IPS-18a (cell line): ENCODE data around the gene FXYD5.

ENCODE experiments used
- H3K27ac ChIP-seq: one replicate; pipeline ENCODE4 v1.5.1; 2013; ENCODE audit warnings: low read length
- H3K27me3 ChIP-seq: one replicate; pipeline ENCODE4 v1.6.1; 2013; ENCODE audit warnings: mild to moderate bottlenecking, low read length; ENCODE audit not compliant: control insufficient read depth, insufficient read depth
- H3K36me3 ChIP-seq: one replicate; pipeline ENCODE4 v1.6.1; 2013; ENCODE audit warnings: low read depth, low read length; ENCODE audit not compliant: control insufficient read depth
- H3K4me1 ChIP-seq: one replicate; pipeline ENCODE4 v1.6.1; 2013; ENCODE audit warnings: low read depth, low read length; ENCODE audit not compliant: control insufficient read depth
- H3K4me3 ChIP-seq: one replicate; pipeline ENCODE4 v1.5.1; 2013; ENCODE audit warnings: low read length
- H3K9ac ChIP-seq: one replicate; pipeline ENCODE4 v1.6.1; 2013; ENCODE audit warnings: mild to moderate bottlenecking, low read length, moderate library complexity
- H3K9me3 ChIP-seq: one replicate; pipeline ENCODE4 v1.6.1; 2013; ENCODE audit warnings: low read depth, low read length; ENCODE audit not compliant: control insufficient read depth

Gene FXYD5

DNA sequence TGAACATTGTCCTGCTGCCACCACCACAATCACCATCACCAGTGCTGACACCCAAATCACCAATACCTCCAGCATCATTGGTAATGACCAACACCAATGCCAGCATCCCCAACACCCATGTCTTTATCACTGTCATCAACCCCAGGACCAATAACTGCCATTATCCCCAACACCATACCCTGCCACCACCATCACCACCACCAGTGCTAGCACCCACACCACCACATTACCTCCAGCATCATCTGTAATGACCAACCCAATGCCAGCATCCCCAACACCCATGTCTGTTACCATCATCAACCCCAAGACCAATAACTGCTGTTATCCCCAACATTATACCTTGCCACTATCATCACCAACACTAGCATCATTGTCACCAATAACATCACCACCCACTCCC, 22.3 kb upstream of the FXYD5 start:
- H3K9me3 ChIP-seq = no peaks in the 10 kb centered on the region
- H3K4me1 ChIP-seq = no peaks in the 10 kb centered on the region
- H3K27ac ChIP-seq = no peak overlapping the region
- no peaks in the 10 kb centered on the region for H3K27me3 ChIP-seq
- H3K4me3 ChIP-seq = no peak overlapping the region
- H3K9ac ChIP-seq = no peak overlapping the region
- H3K36me3 ChIP-seq = no peaks in the 10 kb centered on the region

DNA sequence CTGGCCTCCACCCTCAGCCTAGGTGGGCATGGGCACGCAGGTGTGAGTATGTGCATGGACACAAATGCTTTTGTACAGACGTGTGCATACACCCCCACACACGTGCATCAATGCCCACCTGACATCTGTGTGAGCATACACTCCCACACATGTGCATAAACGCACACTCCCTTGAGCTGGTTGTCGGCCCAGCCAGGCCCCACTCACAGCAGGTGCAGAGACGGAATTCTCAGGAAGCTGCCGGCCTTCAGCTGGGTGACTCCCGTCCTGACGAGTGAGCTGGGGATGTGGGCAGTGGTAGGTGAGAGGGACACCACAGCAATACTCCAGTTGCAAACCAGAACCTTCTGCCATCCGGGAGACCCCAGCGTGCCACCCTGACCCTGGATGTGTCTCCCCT, 20.7 kb upstream of the FXYD5 start:
- H3K27me3 ChIP-seq = no peaks in the 10 kb centered on the region
- no peak overlapping the region for H3K27ac ChIP-seq
- H3K4me3 ChIP-seq = no peak overlapping the region
- no peaks in the 10 kb centered on the region for H3K4me1 ChIP-seq
- H3K36me3 ChIP-seq = no peaks in the 10 kb centered on the region
- no peaks in the 10 kb centered on the region for H3K9me3 ChIP-seq
- no peak overlapping the region for H3K9ac ChIP-seq

DNA sequence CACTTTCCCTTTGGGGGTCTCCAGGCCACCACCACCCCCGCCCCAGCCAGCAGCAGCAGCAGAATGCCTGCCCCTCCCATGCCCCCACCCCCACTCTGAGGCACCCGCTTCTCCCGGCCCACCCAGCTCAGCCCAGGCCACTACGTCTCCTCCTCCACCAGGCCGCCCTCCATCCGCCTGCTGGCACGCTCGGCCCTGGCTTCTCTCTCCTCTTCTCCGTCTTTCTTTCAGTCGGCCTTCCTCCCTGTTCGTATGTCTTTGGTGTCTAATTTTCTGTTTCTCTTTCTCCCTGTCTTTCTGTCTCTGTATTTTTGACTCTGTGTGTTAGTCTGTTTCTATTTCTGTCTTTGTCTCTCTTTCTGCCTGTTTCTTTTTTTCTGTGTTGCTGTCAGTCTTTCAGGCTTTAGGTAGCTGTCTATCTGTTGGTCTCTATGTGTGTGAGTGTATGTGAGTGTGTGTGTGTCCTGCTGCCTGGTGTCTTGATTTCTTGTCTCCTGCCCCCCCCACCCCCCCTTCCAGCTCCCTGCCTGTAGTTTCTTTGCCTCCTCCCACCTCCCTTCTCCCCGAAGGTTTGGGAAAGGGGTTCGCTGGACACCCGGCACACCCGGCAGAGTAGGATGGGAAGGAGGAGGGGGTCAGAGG, 19.8 kb upstream of the FXYD5 start, which contains the start of gene LGI4:
TSS of gene LGI4 (minus strand) at position 459 of the 642 bp plus-strand sequence. CDS start at position 80, 379 bp downstream.
- Histone ChIP-seq H3K27me3 (no peaks in the 10 kb centered on the region), H3K9ac (no peak within 1 kb of the TSS), H3K4me1 (no peaks in the 10 kb centered on the region), H3K4me3 (no peak within 1 kb of the TSS), H3K36me3 (no peaks in the 10 kb centered on the region), H3K27ac (no peak within 1 kb of the TSS), H3K9me3 (no peaks in the 10 kb centered on the region)

DNA sequence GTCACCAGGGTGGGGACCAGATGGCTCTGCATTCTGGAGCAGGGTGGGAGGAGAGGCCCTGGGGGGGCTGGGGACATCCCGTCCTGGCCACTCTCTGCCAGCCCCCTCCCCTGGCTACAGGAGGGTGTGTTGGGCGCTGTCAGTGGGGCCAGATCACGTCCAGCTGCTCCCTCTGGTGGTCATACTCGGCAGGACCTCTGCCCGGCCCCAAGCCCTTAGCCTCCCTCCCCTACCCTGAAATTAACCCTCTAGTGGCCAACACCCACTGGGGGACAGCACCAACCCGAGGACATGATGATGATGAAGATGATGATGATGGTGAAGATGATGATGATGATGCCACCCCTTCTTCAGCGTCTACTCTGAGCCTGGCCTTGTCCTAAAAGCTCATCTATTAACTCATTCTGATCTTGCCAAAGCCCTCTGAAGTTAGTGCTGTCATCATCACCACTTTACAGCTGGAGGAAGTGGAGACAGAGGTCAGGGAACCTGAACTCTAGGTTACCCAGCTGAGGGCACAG, 19.1 kb upstream of the FXYD5 start:
- H3K4me3 ChIP-seq = no peak overlapping the region
- no peaks in the 10 kb centered on the region for H3K36me3 ChIP-seq
- H3K4me1 ChIP-seq = no peaks in the 10 kb centered on the region
- H3K9ac ChIP-seq = no peak overlapping the region
- no peak overlapping the region for H3K27ac ChIP-seq
- peaks cover 4% of the 10 kb centered on the region for H3K27me3 ChIP-seq
- no peaks in the 10 kb centered on the region for H3K9me3 ChIP-seq

DNA sequence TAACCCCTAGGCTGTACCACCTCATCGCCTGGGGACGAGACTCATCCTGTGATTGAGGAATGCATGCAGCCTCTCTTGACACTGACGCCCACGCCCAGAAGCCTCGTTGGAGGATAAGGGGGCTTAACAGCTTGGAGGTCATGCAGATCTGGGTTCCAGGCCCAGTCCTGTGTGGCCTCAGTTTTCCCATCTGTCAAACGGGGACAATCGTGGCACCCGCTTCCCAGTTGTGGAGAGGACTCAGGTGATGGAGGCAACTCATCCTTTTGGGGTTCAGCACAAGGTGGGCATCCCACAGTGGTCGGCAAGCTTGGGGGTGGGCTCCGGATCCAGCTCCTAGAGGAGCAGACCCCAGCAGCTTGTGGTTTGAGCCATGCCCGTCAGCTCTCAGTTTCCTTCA, 18.3 kb upstream of the FXYD5 start:
- Histone ChIP-seq H3K4me1 (no peaks in the 10 kb centered on the region), H3K9me3 (no peaks in the 10 kb centered on the region), H3K36me3 (no peaks in the 10 kb centered on the region)

DNA sequence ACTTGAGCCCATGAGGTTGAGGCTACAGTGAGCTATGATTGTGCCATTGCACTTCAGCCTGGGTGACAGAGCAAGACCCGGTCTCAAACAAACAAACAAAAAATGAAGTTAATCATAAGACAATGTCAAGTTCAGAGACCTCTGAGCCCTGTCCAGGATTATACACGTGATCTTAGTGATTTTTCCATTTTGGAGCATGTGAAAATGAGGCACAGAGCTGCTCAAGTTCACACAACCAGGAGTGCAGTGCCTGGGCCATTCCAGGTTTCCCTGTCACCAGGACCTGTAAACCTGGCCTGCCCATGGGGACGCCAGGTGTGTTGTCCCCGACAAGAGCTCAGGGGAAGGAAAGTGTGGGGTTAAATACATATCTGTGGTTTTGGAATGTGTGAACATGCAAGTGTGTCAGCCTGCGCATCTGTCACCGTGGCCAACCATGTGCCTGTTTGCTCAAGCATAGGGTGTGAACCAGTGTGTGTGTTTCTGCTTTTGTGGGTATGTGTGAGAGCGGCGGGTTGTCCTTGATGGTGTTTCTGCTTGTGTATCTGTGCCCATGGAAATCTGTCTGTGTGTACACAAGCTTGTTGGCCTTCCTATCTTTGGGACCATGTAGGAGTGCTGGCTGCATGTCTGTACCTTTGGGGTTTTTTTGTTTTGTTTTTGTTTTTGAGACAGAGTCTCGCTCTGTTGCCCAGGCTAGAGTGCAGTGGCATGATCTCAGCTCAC, 17.4 kb upstream of the FXYD5 start:
- Histone ChIP-seq H3K27ac (no peak overlapping the region), H3K4me1 (peaks cover 7% of the 10 kb centered on the region), H3K27me3 (peaks cover 16% of the 10 kb centered on the region), H3K36me3 (no peaks in the 10 kb centered on the region), H3K9me3 (no peaks in the 10 kb centered on the region), H3K4me3 (no peak overlapping the region), H3K9ac (no peak overlapping the region)

More for the DNA sequence above, 18.3 kb upstream of the FXYD5 start:
- H3K9ac ChIP-seq = no peak overlapping the region
- peaks cover 8% of the 10 kb centered on the region for H3K27me3 ChIP-seq
- H3K27ac ChIP-seq = no peak overlapping the region
- H3K4me3 ChIP-seq = no peak overlapping the region

DNA sequence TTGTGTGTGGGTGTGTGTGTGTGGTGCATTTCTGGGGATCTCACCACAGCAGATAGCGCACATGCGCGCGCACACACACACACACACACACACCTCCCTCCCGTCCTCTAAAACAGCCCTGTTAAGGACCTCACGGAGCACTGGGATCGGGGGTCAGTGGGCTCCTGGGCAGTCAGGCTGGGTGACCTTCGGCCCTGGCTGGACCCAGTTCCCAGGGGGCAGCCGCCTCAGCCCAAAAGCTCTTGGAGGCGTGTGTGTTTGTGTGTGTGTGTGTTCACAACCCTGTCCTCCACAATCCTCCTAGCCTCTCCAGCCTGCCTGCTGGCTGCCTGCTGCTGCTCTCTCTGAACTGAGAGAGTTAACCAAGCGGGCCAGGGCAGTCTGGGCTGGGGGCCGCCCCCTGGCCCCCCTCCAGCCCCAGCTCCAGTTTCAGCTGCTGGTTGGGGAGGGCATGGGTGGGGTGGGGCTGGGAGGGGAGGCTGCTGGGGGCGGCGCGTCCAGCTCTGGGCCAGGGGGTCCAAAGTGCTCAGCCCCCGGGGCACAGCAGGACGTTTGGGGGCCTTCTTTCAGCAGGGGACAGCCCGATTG, 16.1 kb upstream of the FXYD5 start, which contains the start of gene FXYD1:
TSS of gene FXYD1 (plus strand) at position 520 of the 588 bp plus-strand sequence. CDS start 1,256 bp downstream, outside the sequence.
- Histone ChIP-seq H3K27ac (no peak within 1 kb of the TSS), H3K27me3 (peaks cover 20% of the 10 kb centered on the region), H3K9me3 (no peaks in the 10 kb centered on the region), H3K36me3 (no peaks in the 10 kb centered on the region), H3K4me1 (peaks cover 7% of the 10 kb centered on the region), H3K4me3 (no peak within 1 kb of the TSS), H3K9ac (no peak within 1 kb of the TSS)

DNA sequence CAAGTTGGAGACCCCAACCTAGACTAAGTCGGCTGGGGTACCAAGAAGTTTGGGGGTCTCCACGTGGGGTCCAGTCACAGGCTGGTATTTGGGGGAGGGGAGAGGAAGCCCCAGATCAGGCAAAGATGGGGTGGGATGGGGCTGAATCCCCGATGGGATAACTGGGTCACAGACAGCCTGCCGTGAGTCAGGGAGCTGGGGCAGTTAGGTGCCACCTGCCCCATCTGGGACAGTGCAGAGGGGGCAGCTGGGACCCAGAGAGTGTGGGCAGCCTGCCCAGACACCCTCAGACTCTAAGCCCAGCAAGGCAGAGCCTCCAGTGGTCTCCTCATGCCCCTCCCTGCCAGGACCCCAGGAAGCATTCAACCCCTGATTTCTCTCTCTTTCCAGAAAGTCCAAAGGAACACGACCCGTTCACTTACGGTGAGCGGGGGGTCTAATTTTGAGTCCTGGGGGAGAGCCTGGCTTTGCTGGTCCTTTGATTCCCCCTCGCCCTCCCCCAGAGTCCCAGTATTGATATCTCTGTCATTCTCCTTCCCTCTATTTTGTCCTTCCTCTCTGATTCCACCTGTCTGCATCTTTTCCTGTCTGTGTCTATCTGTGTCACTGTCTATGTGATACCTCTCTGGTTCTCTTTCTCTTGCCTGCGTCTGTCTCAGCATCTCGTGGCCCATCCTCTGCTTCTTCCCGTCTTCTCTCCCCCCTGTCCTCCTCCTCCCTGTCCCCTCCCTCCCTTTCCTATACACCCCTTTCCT, 14.2 kb upstream of the FXYD5 start:
- no peaks in the 10 kb centered on the region for H3K9me3 ChIP-seq
- no peak overlapping the region for H3K9ac ChIP-seq
- H3K36me3 ChIP-seq = no peaks in the 10 kb centered on the region
- H3K27ac ChIP-seq = no peak overlapping the region
- H3K27me3 ChIP-seq = peaks cover 30% of the 10 kb centered on the region
- H3K4me1 ChIP-seq = peaks cover 14% of the 10 kb centered on the region
- H3K4me3 ChIP-seq = no peak overlapping the region

DNA sequence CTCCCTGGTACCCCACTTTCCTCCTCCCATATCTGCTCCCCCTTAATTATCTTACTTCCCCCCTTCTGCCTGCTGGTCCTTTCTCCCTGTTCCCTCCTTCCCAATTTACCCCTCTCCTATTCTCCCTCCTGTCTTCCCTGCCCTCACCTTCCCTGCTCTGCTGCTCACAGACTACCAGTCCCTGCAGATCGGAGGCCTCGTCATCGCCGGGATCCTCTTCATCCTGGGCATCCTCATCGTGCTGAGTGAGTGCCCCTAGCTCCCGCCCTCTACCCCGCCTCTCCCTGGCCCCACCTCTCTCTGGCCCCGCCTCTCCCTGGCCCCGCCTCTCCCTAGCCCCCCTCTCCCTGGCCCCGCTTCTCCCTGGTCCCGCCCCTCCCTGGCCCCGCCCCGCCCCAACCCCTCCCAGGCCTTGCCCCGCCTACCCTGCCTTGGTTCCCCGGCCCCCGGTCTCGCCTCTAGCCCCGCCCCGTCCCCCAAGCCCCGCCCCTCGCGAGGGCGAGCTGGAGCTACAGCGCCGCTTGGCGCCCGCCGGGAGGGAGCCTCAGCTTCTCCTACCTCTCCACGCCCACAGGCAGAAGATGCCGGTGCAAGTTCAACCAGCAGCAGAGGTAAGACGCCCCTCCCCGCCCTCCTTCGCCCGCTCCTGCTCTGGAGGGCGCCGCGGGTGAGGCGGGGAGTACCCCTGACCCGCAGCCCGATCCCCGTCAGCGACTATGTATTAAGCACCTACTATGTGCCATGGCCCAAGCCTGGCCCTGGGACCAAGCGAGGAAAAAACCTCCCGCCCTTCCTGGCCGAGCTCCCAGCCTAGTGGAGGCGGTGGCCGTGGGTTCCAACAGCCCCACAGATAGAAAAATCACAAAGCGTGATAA, 13.3 kb upstream of the FXYD5 start:
- H3K27me3 ChIP-seq = peaks cover 30% of the 10 kb centered on the region
- peak overlapping the region; percentile 66 for H3K4me3 ChIP-seq
- no peak overlapping the region for H3K27ac ChIP-seq
- peaks cover 14% of the 10 kb centered on the region for H3K4me1 ChIP-seq
- no peaks in the 10 kb centered on the region for H3K36me3 ChIP-seq
- no peaks in the 10 kb centered on the region for H3K9me3 ChIP-seq
- no peak overlapping the region for H3K9ac ChIP-seq

DNA sequence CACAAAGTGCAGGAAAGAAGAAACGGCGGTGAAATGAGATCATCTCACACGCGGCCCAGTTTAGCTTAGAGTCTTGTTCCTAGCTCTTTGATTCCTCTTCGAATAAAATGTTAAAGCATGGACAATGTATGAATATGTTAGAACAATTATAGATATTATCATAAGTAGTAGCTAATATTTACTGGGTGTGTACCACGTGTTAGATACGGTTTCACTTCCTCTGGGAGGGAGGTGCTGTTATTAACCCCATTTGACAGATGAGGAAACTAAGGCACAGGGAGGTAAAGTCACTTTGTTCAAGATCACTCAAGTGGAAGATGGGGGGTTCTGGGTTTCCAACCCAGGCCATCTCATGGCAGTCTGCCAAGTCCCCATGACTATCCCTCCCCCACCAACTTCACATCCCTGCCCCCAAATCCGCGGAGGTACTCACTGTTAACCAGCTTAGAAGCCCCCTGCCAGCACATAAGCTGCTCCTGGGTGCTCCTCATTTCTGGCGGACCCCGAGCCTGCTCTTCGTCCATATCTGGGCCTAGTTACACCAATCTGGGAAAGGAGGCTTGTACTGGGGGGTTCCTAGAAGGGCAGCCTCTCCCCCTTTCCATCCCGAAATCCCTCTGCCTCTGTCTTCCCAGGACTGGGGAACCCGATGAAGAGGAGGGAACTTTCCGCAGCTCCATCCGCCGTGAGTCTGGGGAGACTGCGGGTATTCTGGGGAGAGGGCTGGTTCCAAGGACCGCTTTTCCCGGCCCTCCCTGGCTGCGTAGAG, 12.5 kb upstream of the FXYD5 start:
- H3K36me3 ChIP-seq = no peaks in the 10 kb centered on the region
- H3K9me3 ChIP-seq = no peaks in the 10 kb centered on the region
- peak overlapping the region; percentile 21 for H3K9ac ChIP-seq
- no peak overlapping the region for H3K27ac ChIP-seq
- peaks cover 14% of the 10 kb centered on the region for H3K4me1 ChIP-seq
- peaks cover 30% of the 10 kb centered on the region for H3K27me3 ChIP-seq
- peak overlapping the region; percentile 66 for H3K4me3 ChIP-seq
